GF-D8 (cell line): ENCODE measurements around the gene TMED1.
"Not testable (repeated sequence)": the region's sequence is repeated elsewhere in the genome, so short reads cannot be mapped to it uniquely, and the experiment has no call there.

Experiments
- DNase-seq: peaks from one replicate; lab custom pipeline; 2025; lab: John Stamatoyannopoulos, UW

Gene TMED1

GRCh38 chr19:10835754-10836478, at the start of gene TMED1:
Gene TMED1, minus strand, starts transcription at chr19:10836212. Its CDS starts 21 bp downstream, at chr19:10836191.
- peak; percentile 91 for DNase-seq

GRCh38 chr19:10885201-10886169, 49.5 kb upstream of the TMED1 start:
- DNase-seq = no peak

- no peak for DNase-seq
Measured at GRCh38 chr19:10884274-10884673, 48.3 kb upstream of the TMED1 start.

- no peak for DNase-seq
Measured at GRCh38 chr19:10882108-10882457, 46.1 kb upstream of the TMED1 start.

GRCh38 chr19:10881403-10882107, 45.5 kb upstream of the TMED1 start:
- no peak for DNase-seq

GRCh38 chr19:10878253-10878652, 42.2 kb upstream of the TMED1 start:
- no peak for DNase-seq

GRCh38 chr19:10877608-10878007, 41.6 kb upstream of the TMED1 start:
- not testable (repeated sequence) for DNase-seq

GRCh38 chr19:10876459-10877240, 40.6 kb upstream of the TMED1 start:
- DNase-seq = no peak

- no peak for DNase-seq
Measured at GRCh38 chr19:10874024-10874423, 38.0 kb upstream of the TMED1 start.

GRCh38 chr19:10872546-10873107, 36.6 kb upstream of the TMED1 start:
- DNase-seq = no peak

- no peak for DNase-seq
Measured at GRCh38 chr19:10871711-10872545, 35.9 kb upstream of the TMED1 start.

GRCh38 chr19:10870955-10871603, 35.1 kb upstream of the TMED1 start, which contains the start of gene CARM1:
Gene CARM1, plus strand, starts transcription at chr19:10871553. Its CDS starts 150 bp downstream, at chr19:10871703.
- DNase-seq = peak; percentile 90

- DNase-seq = no peak
Measured at GRCh38 chr19:10870501-10870954, 34.5 kb upstream of the TMED1 start.

- DNase-seq = not testable (repeated sequence)
Measured at GRCh38 chr19:10869872-10870311, 33.9 kb upstream of the TMED1 start.

GRCh38 chr19:10868872-10869547, 33.0 kb upstream of the TMED1 start:
- DNase-seq = no peak

- DNase-seq = no peak
Measured at GRCh38 chr19:10866495-10866894, 30.5 kb upstream of the TMED1 start.

GRCh38 chr19:10864538-10864899, 28.5 kb upstream of the TMED1 start:
- DNase-seq = peak; percentile 21

- no peak for DNase-seq
Measured at GRCh38 chr19:10863107-10863717, 27.2 kb upstream of the TMED1 start.
